Measurements from ENCODE around the gene THAP7. TPM values are rescaled to one million over a fixed set of nuclear protein-coding genes. Genes with fewer than 3 reads are reported as not detected.

Gene THAP7
- total and polyA plus RNA-seq, 2 of the 13 experiments (the other 11 are each of a cell fraction or from before 2014, with no cell fraction given): 13.0 to 25.5 TPM

DNA sequence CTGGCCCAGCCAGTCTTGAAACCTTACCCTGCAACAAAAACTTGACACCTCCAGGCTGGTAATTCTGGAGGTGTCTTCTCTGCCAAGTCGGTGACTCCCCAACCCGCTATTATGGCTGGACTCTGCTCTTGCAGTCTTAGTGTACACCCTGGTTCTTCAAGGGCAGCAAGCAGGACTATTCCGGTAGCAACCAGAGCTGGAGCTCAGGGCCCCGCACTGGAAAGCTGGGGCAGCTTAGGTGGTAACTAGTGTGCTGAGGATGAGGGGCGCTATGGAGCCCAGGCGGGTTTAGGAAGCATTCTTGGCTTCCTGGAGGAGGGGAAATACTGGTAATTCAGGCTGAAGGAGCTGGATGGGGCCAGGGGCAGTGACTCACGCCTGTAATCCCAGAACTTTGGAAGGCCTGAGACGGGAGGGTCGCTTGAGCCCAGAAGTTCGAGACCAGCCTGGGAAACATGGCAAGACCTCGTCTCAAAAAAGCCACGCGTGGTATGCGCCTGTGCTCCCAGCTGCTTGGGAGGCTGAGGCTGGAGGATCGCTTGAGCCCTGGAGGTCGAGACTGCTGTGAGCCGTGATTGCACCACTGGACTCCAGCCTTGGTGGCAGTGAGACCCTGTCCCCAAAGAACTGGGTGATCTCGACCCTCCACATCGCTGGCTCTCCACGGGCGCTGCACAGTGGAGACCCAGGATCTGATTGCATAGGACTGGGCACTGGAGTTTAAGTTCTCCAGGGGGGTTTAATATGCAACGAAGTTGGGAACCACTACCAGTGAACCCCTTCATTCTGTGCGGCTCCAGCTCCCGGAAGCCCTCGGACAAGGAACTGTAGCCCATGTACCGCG is 45.4 kb downstream of the THAP7 start (continued):
- TF ChIP-seq, protein P1, sequence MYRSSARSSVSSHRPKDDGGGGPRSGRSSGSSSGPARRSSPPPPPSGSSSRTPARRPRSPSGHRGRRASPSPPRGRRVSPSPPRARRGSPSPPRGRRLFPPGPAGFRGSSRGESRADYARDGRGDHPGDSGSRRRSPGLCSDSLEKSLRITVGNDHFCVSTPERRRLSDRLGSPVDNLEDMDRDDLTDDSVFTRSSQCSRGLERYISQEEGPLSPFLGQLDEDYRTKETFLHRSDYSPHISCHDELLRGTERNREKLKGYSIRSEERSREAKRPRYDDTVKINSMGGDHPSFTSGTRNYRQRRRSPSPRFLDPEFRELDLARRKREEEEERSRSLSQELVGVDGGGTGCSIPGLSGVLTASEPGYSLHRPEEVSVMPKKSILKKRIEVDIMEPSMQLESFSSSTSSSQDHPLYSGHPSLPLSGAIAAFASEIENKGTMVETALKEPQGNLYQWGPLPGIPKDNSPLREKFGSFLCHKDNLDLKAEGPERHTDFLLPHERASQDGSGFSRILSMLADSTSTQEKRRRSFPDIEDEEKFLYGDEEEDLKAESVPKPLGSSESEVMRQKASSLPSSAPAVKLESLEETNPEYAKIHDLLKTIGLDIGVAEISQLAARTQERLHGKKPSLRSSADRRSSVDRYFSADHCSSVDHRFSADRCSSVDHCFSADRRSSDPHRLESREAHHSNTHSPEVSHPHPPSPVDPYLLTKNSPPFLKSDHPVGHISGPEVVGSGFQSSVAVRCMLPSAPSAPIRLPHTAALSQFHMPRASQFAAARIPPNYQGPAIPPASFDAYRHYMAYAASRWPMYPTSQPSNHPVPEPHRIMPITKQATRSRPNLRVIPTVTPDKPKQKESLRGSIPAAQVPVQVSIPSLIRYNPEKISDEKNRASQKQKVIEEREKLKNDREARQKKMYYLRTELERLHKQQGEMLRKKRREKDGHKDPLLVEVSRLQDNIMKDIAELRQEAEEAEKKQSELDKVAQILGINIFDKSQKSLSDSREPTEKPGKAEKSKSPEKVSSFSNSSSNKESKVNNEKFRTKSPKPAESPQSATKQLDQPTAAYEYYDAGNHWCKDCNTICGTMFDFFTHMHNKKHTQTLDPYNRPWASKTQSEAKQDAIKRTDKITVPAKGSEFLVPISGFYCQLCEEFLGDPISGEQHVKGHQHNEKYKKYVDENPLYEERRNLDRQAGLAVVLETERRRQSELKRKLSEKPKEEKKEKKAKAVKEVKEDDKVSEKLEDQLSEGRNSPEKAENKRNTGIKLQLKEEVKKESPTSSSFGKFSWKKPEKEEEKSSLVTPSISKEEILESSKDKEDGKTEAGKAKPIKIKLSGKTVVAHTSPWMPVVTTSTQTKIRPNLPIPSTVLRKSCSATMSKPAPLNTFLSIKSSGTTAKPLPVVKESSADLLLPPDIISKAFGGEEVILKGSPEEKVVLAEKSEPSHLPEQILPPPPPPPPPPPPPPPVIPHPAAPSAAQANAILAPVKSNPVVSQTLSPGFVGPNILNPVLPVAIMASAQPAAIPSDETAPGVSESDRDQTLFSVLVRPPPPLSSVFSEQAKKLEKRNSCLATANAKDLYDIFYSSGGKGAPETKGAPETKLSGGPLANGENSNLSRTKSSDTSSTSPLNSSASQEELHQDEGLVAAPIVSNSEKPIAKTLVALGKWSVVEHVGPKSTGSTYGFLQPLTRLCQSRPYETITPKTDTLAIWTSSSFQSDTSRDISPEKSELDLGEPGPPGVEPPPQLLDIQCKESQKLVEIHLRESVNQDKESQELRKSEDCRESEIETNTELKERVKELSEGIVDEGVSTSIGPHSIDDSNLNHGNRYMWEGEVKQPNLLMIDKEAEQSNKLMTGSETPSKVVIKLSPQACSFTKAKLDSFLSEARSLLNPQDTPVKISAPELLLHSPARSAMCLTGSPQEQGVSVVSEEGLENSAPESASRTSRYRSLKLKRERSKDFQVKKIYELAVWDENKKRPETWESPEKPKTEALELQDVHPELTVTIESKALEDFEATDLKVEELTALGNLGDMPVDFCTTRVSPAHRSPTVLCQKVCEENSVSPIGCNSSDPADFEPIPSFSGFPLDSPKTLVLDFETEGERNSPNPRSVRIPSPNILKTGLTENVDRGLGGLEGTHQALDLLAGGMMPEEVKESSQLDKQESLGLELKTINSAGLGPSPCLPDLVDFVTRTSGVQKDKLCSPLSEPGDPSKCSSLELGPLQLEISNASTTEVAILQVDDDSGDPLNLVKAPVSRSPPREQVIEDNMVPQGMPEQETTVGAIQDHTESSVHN (CRISPR knock-in tag; IDR thresholded peaks at IDR 0.05): no peak
- TF ChIP-seq ZNF331 (CRISPR knock-in tag; IDR thresholded peaks at IDR 0.05): 0 out of 2 replicates have a peak, but pooled peaks have one; percentile 31
- peak; percentile 71 for TF ChIP-seq RBM22 (optimal IDR thresholded peaks at IDR 0.05; ENCODE audit: low read length)
- TF ChIP-seq CBX2 (IDR thresholded peaks at IDR 0.05; ENCODE audit: low read depth, low read length): no peak
- TF ChIP-seq CBX2 (CRISPR knock-in tag; IDR thresholded peaks at IDR 0.05; ENCODE audit: low read depth): no peak
- 0 out of 2 replicates have a peak, but pooled peaks have one; percentile 80 for TF ChIP-seq ZXDC (CRISPR knock-in tag; IDR thresholded peaks at IDR 0.05)
- TF ChIP-seq CCDC6 (CRISPR knock-in tag; IDR thresholded peaks at IDR 0.05): no peak
- no peak for TF ChIP-seq PCBP1 (IDR thresholded peaks at IDR 0.05; ENCODE audit: borderline replicate concordance, low read depth, low read length)
- no peak for TF ChIP-seq NFE2L1 (CRISPR knock-in tag; IDR thresholded peaks at IDR 0.05; ENCODE audit: borderline replicate concordance)
- TF ChIP-seq KLF13 (CRISPR knock-in tag; IDR thresholded peaks at IDR 0.05): no peak
- TF ChIP-seq POLR2G (IDR thresholded peaks at IDR 0.05; ENCODE audit: low read depth, low read length): peak; percentile 24
- TF ChIP-seq ERF (CRISPR knock-in tag; IDR thresholded peaks at IDR 0.05): no peak
- no peak for TF ChIP-seq NBN (conservative IDR thresholded peaks at IDR 0.05)
- TF ChIP-seq RARA (CRISPR knock-in tag; IDR thresholded peaks at IDR 0.05): peak; percentile 8; the same call in 1 of the 2 replicates
- TF ChIP-seq ELF3 (CRISPR knock-in tag; IDR thresholded peaks at IDR 0.05): peak; percentile 20; the same call in 1 of the 2 replicates
- no peak for TF ChIP-seq ZNF850 (CRISPR knock-in tag; conservative IDR thresholded peaks at IDR 0.05)
- TF ChIP-seq ZBTB42 (CRISPR knock-in tag; IDR thresholded peaks at IDR 0.05): 0 out of 2 replicates have a peak, but pooled peaks have one; percentile 16
- no peak for TF ChIP-seq ZNF644 (CRISPR knock-in tag; IDR thresholded peaks at IDR 0.05; ENCODE audit: low read depth)
- TF ChIP-seq BHLHE40 (IDR thresholded peaks at IDR 0.05; ENCODE audit: low read length): no peak
- no peak for TF ChIP-seq KLF6 (CRISPR knock-in tag; IDR thresholded peaks at IDR 0.05)
- no peak for TF ChIP-seq SP1 (IDR thresholded peaks at IDR 0.05)
- TF ChIP-seq SP1 (CRISPR knock-in tag; IDR thresholded peaks at IDR 0.05): no peak
